Measurements from ENCODE around the gene ADPRS.

The ADPRS gene

GRCh38 chr1:36088577-36089392 is at the start of gene ADPRS:
ADPRS (plus strand) TSS chr1:36088892; CDS start chr1:36088905, 13 bp downstream.
- peak; percentile 89 for DNase-seq

GRCh38 chr1:36040238-36040637 is 48.5 kb upstream of the ADPRS start:
- no peak for DNase-seq

- no peak for DNase-seq
Measured at GRCh38 chr1:36051821-36052220, 36.9 kb upstream of the ADPRS start.

GRCh38 chr1:36053978-36054377 is 34.7 kb upstream of the ADPRS start:
- no peak for DNase-seq

GRCh38 chr1:36055706-36056105 is 33.0 kb upstream of the ADPRS start:
- DNase-seq = no peak

GRCh38 chr1:36062315-36062714 is 26.4 kb upstream of the ADPRS start:
- DNase-seq = no peak

GRCh38 chr1:36067871-36068270 is 20.8 kb upstream of the ADPRS start:
- DNase-seq = no peak

GRCh38 chr1:36068866-36069265 is 19.8 kb upstream of the ADPRS start:
- no peak for DNase-seq

- DNase-seq = no peak
Measured at GRCh38 chr1:36070349-36070748, 18.3 kb upstream of the ADPRS start.

- no peak for DNase-seq
Measured at GRCh38 chr1:36076979-36077573, 11.6 kb upstream of the ADPRS start.

GRCh38 chr1:36080236-36080635 is 8.5 kb upstream of the ADPRS start:
- no peak for DNase-seq

- no peak for DNase-seq
Measured at GRCh38 chr1:36080801-36081200, 7.9 kb upstream of the ADPRS start.

GRCh38 chr1:36081926-36082485 is 6.7 kb upstream of the ADPRS start:
- no peak for DNase-seq

- DNase-seq = no peak
Measured at GRCh38 chr1:36083219-36083618, 5.5 kb upstream of the ADPRS start.

- peak; percentile 9 for DNase-seq
Measured at GRCh38 chr1:36083635-36084496, 4.8 kb upstream of the ADPRS start, which contains the start of gene TEKT2. TEKT2 (plus strand) TSS chr1:36084094; CDS start chr1:36084922, 828 bp downstream.

GRCh38 chr1:36084497-36085115 is 4.1 kb upstream of the ADPRS start:
- no peak for DNase-seq

GRCh38 chr1:36085126-36085525 is 3.6 kb upstream of the ADPRS start:
- DNase-seq = no peak

GRCh38 chr1:36085686-36086526 is 2.8 kb upstream of the ADPRS start:
- DNase-seq = no peak

GRCh38 chr1:36086529-36087232 is 2.0 kb upstream of the ADPRS start:
- no peak for DNase-seq

GRCh38 chr1:36087233-36088123 is 1.2 kb upstream of the ADPRS start:
- no peak for DNase-seq
